ENCODE results near the gene TENM4. TPM values are rescaled to one million over a fixed set of nuclear protein-coding genes. Genes with fewer than 3 reads are reported as not detected.

The TENM4 gene
- total and polyA plus RNA-seq, 4 donors = 0.02 to 0.33 (median 0.14) TPM

GRCh38 chr11:78856211-78856610 lies 584.6 kb downstream of the TENM4 start (continued):
- TF ChIP-seq CTCF (IDR thresholded peaks at IDR 0.05; ENCODE audit: low read depth, low read length, missing input control) = no peak
- TF ChIP-seq GABPA (IDR thresholded peaks at IDR 0.05 in 1 of 2, conservative IDR thresholded peaks at IDR 0.05 in 1 of 2) = no peak
- TF ChIP-seq HNF4A (conservative IDR thresholded peaks at IDR 0.05) = no peak
- no peak for TF ChIP-seq RXRA (IDR thresholded peaks at IDR 0.05)
- no peak for TF ChIP-seq SP1 (IDR thresholded peaks at IDR 0.05)
- no peak for TF ChIP-seq FOXA1 (IDR thresholded peaks at IDR 0.05)
- TF ChIP-seq ATF3 (IDR thresholded peaks at IDR 0.05) = no peak
- no peak for TF ChIP-seq RAD21 (IDR thresholded peaks at IDR 0.05)
- no peak for TF ChIP-seq MAX (IDR thresholded peaks at IDR 0.05)
- TF ChIP-seq EGR1 (IDR thresholded peaks at IDR 0.05; ENCODE audit: low read depth in 2 of 2) = no peak
- no peak for TF ChIP-seq HNF4G (IDR thresholded peaks at IDR 0.05)

- Histone ChIP-seq H3K9ac (ENCODE audit: low read depth in 1 of 2, low read length in 2 of 2) (no peak overlapping the region), H3K4me3 (ENCODE audit: low read depth in 1 of 3, low read length in 3 of 3) (no peak overlapping the region), H3K9me3 (ENCODE audit: control insufficient read depth in 4 of 4, low read length in 3 of 4) (no peaks in the 10 kb centered on the region), H3K4me1 (ENCODE audit: control insufficient read depth in 4 of 4, insufficient read depth in 4 of 4, low read length in 3 of 4) (no peaks in the 10 kb centered on the region), H3K27ac (ENCODE audit: low read depth in 1 of 2, low read length in 2 of 2) (no peak overlapping the region), H3K27me3 (ENCODE audit: control insufficient read depth in 4 of 4, insufficient read depth in 4 of 4, low read length in 3 of 4) (no peaks in the 10 kb centered on the region), H3K36me3 (ENCODE audit: control insufficient read depth in 4 of 4, insufficient read depth in 3 of 4, low read depth in 1 of 4, low read length in 3 of 4) (no peaks in the 10 kb centered on the region)
- DNase-seq (ENCODE audit: low spot score) = no peak
- TF ChIP-seq MAX (IDR thresholded peaks at IDR 0.05) = no peak
- TF ChIP-seq RAD21 (IDR thresholded peaks at IDR 0.05) = no peak
- TF ChIP-seq HNF4A (conservative IDR thresholded peaks at IDR 0.05) = no peak
- no peak for TF ChIP-seq HNF4G (IDR thresholded peaks at IDR 0.05)
- no peak for TF ChIP-seq ZBTB33 (IDR thresholded peaks at IDR 0.05)
- no peak for TF ChIP-seq EGR1 (IDR thresholded peaks at IDR 0.05; ENCODE audit: low read depth in 2 of 2)
- TF ChIP-seq ATF3 (IDR thresholded peaks at IDR 0.05) = no peak
- TF ChIP-seq YY1 (IDR thresholded peaks at IDR 0.05) = no peak
- no peak for TF ChIP-seq TAF1 (conservative IDR thresholded peaks at IDR 0.05)
- no peak for TF ChIP-seq CTCF (IDR thresholded peaks at IDR 0.05; ENCODE audit: low read depth, low read length, missing input control)
- TF ChIP-seq NR2F2 (IDR thresholded peaks at IDR 0.05) = no peak
- TF ChIP-seq GABPA (IDR thresholded peaks at IDR 0.05 in 1 of 2, conservative IDR thresholded peaks at IDR 0.05 in 1 of 2) = no peak
- no peak for TF ChIP-seq RXRA (IDR thresholded peaks at IDR 0.05)
- TF ChIP-seq JUND (IDR thresholded peaks at IDR 0.05) = no peak
Measured at GRCh38 chr11:78855116-78855515, 585.7 kb downstream of the TENM4 start.
